Measurements from ENCODE around the gene GNAT1. TPM values are rescaled to one million over a fixed set of nuclear protein-coding genes. Genes with fewer than 3 reads are reported as not detected.

The GNAT1 gene
- total and polyA plus RNA-seq, 2 experiments from 2014 or later = not detected

DNA sequence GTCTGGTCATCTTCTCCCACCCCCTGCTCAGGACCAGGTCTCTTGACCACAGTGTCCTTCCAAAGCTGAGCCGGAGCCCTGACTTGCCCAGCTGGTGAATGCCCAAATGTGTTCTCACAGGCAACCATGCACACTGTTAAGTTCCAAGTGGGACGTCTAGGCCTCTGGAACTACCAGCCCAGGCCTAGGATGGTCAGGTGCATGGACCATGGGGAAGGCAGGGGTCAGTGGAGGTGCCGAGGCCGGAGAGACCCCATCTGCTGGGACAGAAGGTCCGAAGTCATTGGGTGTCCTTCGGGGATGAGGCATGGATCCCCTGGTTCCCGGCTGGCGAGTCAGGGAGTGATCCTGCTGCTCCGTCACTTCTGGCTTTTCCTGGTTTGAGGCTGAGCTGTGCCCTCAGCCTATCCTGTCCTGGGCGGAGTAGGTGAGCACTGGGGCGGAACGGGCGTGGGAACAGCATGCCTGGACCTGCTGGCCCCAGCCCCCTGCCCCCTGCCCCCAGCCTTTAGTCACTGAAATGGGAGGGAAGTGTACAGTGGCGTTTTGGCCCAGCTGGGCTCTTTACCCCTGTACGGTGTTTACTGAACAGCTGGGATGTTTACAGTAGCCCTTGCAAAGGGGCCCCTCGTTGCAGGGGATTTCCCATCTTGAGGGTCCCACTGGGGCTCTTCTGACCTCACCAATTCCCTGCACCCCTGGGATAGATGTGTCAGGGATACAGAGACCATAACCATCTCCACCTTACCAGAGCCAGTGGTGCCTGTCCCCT is 24.2 kb upstream of the GNAT1 start:
- no peaks in the 10 kb centered on the region for H3K36me3 ChIP-seq (ENCODE audit: low read depth)
- H4K20me1 ChIP-seq (ENCODE audit: insufficient read depth) = no peaks in the 10 kb centered on the region
- no peak overlapping the region for H3K4me3 ChIP-seq
- H3K9ac ChIP-seq = no peak overlapping the region
- H3K27ac ChIP-seq = no peak overlapping the region
- H3K79me2 ChIP-seq (ENCODE audit: insufficient read depth) = no peaks in the 10 kb centered on the region
- no peak overlapping the region for H3K4me2 ChIP-seq (ENCODE audit: unreplicated experiment)
- WGBS, 2 experiments (ENCODE audit: low coverage in 1 of 2, low lambda C conversion rate in 2 of 2, missing lambda C conversion rate in 2 of 2) = 85 to 86% methylated on average over 14 to 16 of the region's 16 CpGs
- no peak overlapping the region for H2AFZ ChIP-seq
- H3K4me1 ChIP-seq (ENCODE audit: insufficient read depth) = peaks cover 30% of the 10 kb centered on the region
- in situ Hi-C loops (cut with MboI) = no loop called here
- peaks cover 6% of the 10 kb centered on the region; the same call in 1 of the 2 replicates for H3F3A ChIP-seq (ENCODE audit: insufficient read depth)
- no peaks in the 10 kb centered on the region for H3K9me2 ChIP-seq (ENCODE audit: insufficient read depth)
- no peak for DNase-seq
- H3K9me3 ChIP-seq (ENCODE audit: low read depth) = no peaks in the 10 kb centered on the region
- H3K27me3 ChIP-seq (replicated peaks; ENCODE audit: insufficient read depth) = no peaks in the 10 kb centered on the region
- TF ChIP-seq EZH2phosphoT487 (IDR thresholded peaks at IDR 0.05; ENCODE audit: insufficient read depth, low read depth) (no peak), EZH2 (IDR thresholded peaks at IDR 0.05; ENCODE audit: insufficient read depth, poor library complexity, severe bottlenecking) (no peak)

DNA sequence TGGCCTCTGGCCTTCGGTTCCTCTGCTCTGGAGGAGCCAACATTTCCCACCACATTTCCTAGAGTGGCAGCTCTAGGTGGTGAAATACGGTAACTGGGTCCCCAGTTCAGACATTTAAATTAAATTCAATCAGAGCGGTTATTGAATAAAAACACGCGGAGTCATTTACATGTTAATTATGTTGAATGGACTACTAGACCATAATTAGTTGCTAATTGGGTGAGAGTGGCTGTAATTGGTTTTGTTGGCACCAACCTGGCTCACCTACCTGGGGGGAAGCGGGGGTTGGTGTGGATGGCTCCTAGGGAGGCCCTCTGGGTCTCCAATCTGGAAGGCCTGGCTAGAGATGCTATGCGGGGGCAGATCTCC is 23.6 kb upstream of the GNAT1 start:
- Histone ChIP-seq H3K9me3 (ENCODE audit: low read depth) (no peaks in the 10 kb centered on the region), H3K27ac (no peak overlapping the region), H3K36me3 (ENCODE audit: low read depth) (no peaks in the 10 kb centered on the region), H3F3A (ENCODE audit: insufficient read depth) (peaks cover 6% of the 10 kb centered on the region; the same call in 1 of the 2 replicates), H4K20me1 (ENCODE audit: insufficient read depth) (no peaks in the 10 kb centered on the region), H3K4me1 (ENCODE audit: insufficient read depth) (peaks cover 30% of the 10 kb centered on the region), H2AFZ (no peak overlapping the region), H3K4me2 (ENCODE audit: unreplicated experiment) (no peak overlapping the region), H3K79me2 (ENCODE audit: insufficient read depth) (no peaks in the 10 kb centered on the region), H3K9me2 (ENCODE audit: insufficient read depth) (no peaks in the 10 kb centered on the region), H3K4me3 (no peak overlapping the region), H3K9ac (no peak overlapping the region), H3K27me3 (replicated peaks; ENCODE audit: insufficient read depth) (no peaks in the 10 kb centered on the region)
- DNase-seq = no peak
- in situ Hi-C loops (cut with MboI) = no loop called here
- WGBS, 2 experiments (ENCODE audit: low coverage in 1 of 2, low lambda C conversion rate in 2 of 2, missing lambda C conversion rate in 2 of 2) = 98% methylated on average over 7 of the region's 7 CpGs
- no peak for TF ChIP-seq EZH2phosphoT487 (IDR thresholded peaks at IDR 0.05; ENCODE audit: insufficient read depth, low read depth)
- TF ChIP-seq EZH2 (IDR thresholded peaks at IDR 0.05; ENCODE audit: insufficient read depth, poor library complexity, severe bottlenecking) = no peak

DNA sequence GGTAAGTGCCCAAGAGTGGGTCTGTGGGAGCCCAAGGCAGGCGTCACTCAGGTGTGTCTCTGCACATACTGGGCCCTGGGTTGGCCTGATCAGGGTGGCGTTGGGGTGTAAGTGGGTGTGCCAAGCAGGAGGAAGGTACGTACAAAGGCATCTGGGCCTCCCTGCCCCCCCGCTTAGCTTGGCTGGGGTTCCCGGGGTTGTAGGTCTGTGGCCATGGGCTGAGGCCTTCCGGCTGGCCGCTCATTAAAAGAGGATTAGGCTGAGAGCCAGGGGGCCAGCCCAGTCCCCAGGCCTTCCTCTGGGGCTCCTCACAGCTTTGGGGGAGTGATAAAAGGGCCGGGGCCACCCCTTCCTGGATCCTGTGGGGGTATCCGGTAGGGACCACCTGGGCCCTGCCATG is 23.0 kb upstream of the GNAT1 start:
- in situ Hi-C loops (cut with MboI) = no loop called here
- 98% methylated on average over 9 of the region's 9 CpGs for WGBS, 2 experiments (ENCODE audit: low coverage in 1 of 2, low lambda C conversion rate in 2 of 2, missing lambda C conversion rate in 2 of 2)
- Histone ChIP-seq H3K27ac (no peak overlapping the region), H3K4me3 (no peak overlapping the region), H3K9me2 (ENCODE audit: insufficient read depth) (no peaks in the 10 kb centered on the region), H3K36me3 (ENCODE audit: low read depth) (no peaks in the 10 kb centered on the region), H2AFZ (no peak overlapping the region), H3K9me3 (ENCODE audit: low read depth) (no peaks in the 10 kb centered on the region), H3K27me3 (replicated peaks; ENCODE audit: insufficient read depth) (no peaks in the 10 kb centered on the region), H3K4me2 (ENCODE audit: unreplicated experiment) (no peak overlapping the region), H3K9ac (no peak overlapping the region), H3K79me2 (ENCODE audit: insufficient read depth) (no peaks in the 10 kb centered on the region), H3F3A (ENCODE audit: insufficient read depth) (peaks cover 6% of the 10 kb centered on the region; the same call in 1 of the 2 replicates), H4K20me1 (ENCODE audit: insufficient read depth) (no peaks in the 10 kb centered on the region), H3K4me1 (ENCODE audit: insufficient read depth) (peaks cover 30% of the 10 kb centered on the region)
- TF ChIP-seq EZH2phosphoT487 (IDR thresholded peaks at IDR 0.05; ENCODE audit: insufficient read depth, low read depth) (no peak), EZH2 (IDR thresholded peaks at IDR 0.05; ENCODE audit: insufficient read depth, poor library complexity, severe bottlenecking) (no peak)
- DNase-seq = no peak

DNA sequence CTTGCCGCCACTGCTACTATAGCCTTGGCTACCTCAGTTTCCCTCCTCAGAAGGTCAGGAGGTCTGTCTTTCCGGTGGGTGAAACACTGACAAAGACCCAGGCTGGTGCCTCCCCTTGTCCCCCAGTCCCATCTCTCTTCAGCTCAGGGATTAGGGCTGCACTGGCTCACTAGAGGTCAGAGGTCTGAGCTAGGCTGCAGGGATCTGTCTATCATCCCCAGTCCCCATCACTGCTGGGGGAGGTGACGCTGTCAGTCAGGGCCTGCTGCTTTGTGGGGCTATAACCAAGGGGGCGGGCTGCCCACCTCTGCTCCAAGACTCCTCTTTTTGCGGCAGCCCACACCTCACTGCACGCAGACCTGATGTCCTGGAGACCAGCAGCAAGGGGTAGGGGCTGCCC is 22.6 kb upstream of the GNAT1 start:
- no peak for TF ChIP-seq EZH2phosphoT487 (IDR thresholded peaks at IDR 0.05; ENCODE audit: insufficient read depth, low read depth)
- no peaks in the 10 kb centered on the region for H3K79me2 ChIP-seq (ENCODE audit: insufficient read depth)
- 91 to 94% methylated on average over 6 of the region's 6 CpGs for WGBS, 2 experiments (ENCODE audit: low coverage in 1 of 2, low lambda C conversion rate in 2 of 2, missing lambda C conversion rate in 2 of 2)

More for the DNA sequence above, 22.6 kb upstream of the GNAT1 start:
- Histone ChIP-seq H3K4me2 (ENCODE audit: unreplicated experiment) (no peak overlapping the region), H3K9ac (no peak overlapping the region), H3K36me3 (ENCODE audit: low read depth) (no peaks in the 10 kb centered on the region), H3K4me3 (no peak overlapping the region), H3K9me2 (ENCODE audit: insufficient read depth) (no peaks in the 10 kb centered on the region), H3K9me3 (ENCODE audit: low read depth) (no peaks in the 10 kb centered on the region), H3K4me1 (ENCODE audit: insufficient read depth) (peaks cover 27% of the 10 kb centered on the region), H4K20me1 (ENCODE audit: insufficient read depth) (no peaks in the 10 kb centered on the region), H3K27me3 (replicated peaks; ENCODE audit: insufficient read depth) (no peaks in the 10 kb centered on the region), H2AFZ (no peak overlapping the region), H3K27ac (no peak overlapping the region), H3F3A (ENCODE audit: insufficient read depth) (peaks cover 6% of the 10 kb centered on the region; the same call in 1 of the 2 replicates)
- in situ Hi-C loops (cut with MboI) = no loop called here
- DNase-seq = no peak
